NB4 (cell line): ENCODE data around the gene CAV3.

ENCODE experiments used
- MYC ChIP-seq: IDR thresholded peaks from 2 replicates; pipeline ENCODE4 v1.6.1; 2011; ENCODE audit warnings: low read depth, low read length
- POLR2A ChIP-seq: IDR thresholded peaks from 2 replicates; pipeline ENCODE4 v1.6.1; 2011; ENCODE audit warnings: mild to moderate bottlenecking; ENCODE audit not compliant: insufficient read length; ENCODE audit errors: extremely low read depth
- TF ChIP-seq, protein P1 (sequence below): IDR thresholded peaks from one replicate; pipeline ENCODE4 v1.5.1; 2012; ENCODE audit warnings: low read depth, low read length
- TF ChIP-seq, protein P2 (sequence below): IDR thresholded peaks from 2 replicates; pipeline ENCODE4 v1.6.1; 2011; ENCODE audit warnings: low read depth, low read length

DNA sequence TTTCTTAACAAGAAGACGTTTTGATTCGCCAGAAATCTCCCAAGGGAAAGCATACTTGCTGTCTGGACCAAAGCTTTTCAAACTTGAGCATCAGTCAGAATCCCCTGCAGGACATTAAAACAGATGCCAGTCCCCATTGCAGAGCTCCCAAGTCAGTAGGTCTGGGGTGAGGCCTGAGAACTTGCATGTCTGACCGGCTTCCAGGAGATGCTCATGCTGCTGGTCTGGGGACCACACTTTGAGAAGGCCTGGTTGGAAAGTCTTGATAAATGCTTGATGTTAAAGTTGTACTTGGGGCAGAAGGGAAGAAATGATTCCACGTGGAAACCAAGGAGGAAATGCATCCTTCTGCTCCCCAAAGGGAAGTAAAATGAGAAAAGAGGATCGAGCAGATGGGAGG is 24.3 kb upstream of the CAV3 start:
- TF ChIP-seq, protein P1, sequence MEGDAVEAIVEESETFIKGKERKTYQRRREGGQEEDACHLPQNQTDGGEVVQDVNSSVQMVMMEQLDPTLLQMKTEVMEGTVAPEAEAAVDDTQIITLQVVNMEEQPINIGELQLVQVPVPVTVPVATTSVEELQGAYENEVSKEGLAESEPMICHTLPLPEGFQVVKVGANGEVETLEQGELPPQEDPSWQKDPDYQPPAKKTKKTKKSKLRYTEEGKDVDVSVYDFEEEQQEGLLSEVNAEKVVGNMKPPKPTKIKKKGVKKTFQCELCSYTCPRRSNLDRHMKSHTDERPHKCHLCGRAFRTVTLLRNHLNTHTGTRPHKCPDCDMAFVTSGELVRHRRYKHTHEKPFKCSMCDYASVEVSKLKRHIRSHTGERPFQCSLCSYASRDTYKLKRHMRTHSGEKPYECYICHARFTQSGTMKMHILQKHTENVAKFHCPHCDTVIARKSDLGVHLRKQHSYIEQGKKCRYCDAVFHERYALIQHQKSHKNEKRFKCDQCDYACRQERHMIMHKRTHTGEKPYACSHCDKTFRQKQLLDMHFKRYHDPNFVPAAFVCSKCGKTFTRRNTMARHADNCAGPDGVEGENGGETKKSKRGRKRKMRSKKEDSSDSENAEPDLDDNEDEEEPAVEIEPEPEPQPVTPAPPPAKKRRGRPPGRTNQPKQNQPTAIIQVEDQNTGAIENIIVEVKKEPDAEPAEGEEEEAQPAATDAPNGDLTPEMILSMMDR = no peak
- TF ChIP-seq POLR2A (no peak), MYC (no peak)
- TF ChIP-seq, protein P2, sequence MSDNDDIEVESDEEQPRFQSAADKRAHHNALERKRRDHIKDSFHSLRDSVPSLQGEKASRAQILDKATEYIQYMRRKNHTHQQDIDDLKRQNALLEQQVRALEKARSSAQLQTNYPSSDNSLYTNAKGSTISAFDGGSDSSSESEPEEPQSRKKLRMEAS = no peak
